ENCODE results near the gene ADAR.

Gene ADAR

DNA sequence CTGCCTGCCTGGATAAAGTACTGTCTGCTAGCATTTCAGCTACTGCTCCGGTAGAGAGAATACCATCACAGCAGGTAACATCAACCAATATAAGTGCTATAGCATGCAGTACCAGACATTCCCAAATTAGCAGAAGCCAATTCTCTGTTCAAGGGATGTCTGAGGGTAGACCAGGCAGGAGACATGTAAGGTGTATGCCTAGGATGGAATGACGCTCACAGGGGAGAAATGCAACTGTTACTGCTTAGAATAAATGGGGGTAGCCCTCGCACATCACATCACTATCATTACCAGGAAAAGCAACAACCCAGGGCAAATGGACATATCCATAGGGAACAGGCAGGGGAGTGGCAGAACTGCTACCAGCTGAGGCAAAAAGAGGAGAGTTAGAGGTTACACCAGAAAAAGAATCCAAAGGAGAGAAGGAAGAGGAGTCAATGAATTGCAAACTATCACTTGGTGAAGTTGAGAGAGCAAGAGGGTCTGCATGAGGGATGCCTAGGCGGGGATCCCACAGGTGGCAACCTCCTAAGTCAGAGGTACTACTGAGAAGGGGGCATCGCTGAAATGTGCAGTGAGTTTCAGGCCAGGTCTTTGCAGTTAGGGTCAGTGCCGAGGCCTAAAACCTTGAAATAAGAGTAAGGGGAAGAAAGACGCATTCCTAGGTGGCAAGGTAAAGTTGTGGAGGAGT is 50.6 kb downstream of the ADAR start:
- ATAC-seq = no peak
- no peak for DNase-seq

- ATAC-seq = no peak
Observed at GRCh38 chr1:154556422-154556821, 51.6 kb downstream of the ADAR start.

GRCh38 chr1:154553056-154554030 is 54.6 kb downstream of the ADAR start:
- DNase-seq = no peak
- no peak for ATAC-seq

More at GRCh38 chr1:154556422-154556821, 51.6 kb downstream of the ADAR start:
- no peak for DNase-seq

GRCh38 chr1:154552036-154552435 is 56.0 kb downstream of the ADAR start:
- no peak for DNase-seq
- ATAC-seq = no peak

DNA sequence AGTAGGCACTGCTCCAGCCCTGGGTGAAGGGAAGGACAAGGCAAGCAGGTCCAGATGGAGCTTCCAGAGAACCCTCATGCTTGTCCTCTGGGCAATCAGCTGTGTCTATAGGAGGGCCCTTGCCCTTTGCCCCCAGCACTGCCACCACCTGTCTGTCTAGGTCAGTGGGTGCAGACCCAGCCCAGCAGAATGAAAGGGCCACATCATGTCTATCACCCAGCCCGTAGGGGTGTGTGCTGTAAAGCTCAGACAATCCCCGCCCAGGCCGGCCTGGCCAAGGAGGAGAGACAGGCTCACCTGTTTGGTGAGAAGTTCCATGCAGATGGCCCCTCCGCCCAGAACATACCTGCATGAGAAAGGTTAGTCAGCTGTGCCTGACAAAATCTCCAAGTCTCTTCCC is 56.5 kb downstream of the ADAR start:
- ATAC-seq (no peak), DNase-seq (no peak)

GRCh38 chr1:154550657-154551056 is 57.3 kb downstream of the ADAR start:
- DNase-seq (no peak), ATAC-seq (no peak)

- DNase-seq = no peak
- ATAC-seq = no peak
Observed at GRCh38 chr1:154550070-154550469, 57.9 kb downstream of the ADAR start.

GRCh38 chr1:154549202-154549770 is 58.7 kb downstream of the ADAR start:
- DNase-seq = no peak

GRCh38 chr1:154548028-154548427 is 60.0 kb downstream of the ADAR start:
- DNase-seq (no peak), ATAC-seq (no peak)

More at GRCh38 chr1:154549202-154549770, 58.7 kb downstream of the ADAR start:
- no peak for ATAC-seq

GRCh38 chr1:154547105-154547732 is 60.8 kb downstream of the ADAR start:
- no peak for DNase-seq
- ATAC-seq = no peak

- ATAC-seq (peak; percentile 78), DNase-seq (peak; percentile 70)
Observed at GRCh38 chr1:154546264-154547063, 61.5 kb downstream of the ADAR start.

- DNase-seq = no peak
- no peak for ATAC-seq
Observed at GRCh38 chr1:154541231-154541630, 66.8 kb downstream of the ADAR start.

DNA sequence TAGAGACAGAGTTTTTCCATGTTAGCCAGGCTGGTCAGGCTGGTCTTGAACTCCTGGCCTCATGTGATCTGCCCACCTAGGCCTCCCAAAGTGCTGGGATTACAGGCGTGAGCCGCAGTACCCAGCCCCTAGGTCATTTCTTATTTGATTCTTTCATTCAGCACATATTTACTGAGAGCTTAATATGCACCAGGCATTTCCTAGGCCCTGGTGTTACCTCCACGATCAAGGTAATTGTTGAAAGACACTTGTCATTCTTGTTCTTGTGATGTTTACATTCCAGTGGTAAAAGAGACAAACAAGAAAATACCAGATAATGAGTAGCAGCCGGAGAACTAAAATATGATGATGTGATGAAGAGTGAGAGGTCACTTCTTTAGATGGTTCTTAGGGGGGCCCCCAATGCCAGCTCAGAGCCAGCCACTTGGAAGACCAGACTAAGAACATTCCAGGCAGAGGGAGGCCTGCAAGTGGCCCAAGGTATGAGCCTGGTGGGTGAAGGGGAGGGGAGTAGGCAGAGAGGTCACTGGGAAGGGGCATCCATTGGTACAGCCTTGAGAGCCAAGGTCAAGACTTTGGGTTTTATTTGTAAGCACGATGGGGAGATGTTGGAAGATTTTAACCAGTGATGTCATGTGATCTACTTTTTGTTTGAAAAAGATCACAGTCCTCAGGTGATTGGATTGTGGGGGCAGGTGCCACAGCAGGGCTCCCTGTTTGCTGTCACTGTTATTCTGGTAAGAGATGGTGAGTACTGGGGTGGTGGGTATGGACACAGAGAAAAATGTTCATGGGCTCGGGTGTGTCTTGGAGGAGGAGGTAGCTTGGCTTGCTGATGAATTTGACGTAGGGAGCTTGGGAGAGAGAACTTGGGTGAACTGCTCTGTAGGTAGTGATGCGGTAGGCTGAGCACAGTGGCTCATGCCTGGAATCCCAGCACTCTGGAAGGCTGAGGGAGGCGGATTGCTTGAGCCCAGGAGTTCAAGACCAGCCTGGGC is 68.2 kb downstream of the ADAR start:
- ATAC-seq (no peak), DNase-seq (no peak)

GRCh38 chr1:154536570-154536969 is 71.4 kb downstream of the ADAR start:
- ATAC-seq = no peak

DNA sequence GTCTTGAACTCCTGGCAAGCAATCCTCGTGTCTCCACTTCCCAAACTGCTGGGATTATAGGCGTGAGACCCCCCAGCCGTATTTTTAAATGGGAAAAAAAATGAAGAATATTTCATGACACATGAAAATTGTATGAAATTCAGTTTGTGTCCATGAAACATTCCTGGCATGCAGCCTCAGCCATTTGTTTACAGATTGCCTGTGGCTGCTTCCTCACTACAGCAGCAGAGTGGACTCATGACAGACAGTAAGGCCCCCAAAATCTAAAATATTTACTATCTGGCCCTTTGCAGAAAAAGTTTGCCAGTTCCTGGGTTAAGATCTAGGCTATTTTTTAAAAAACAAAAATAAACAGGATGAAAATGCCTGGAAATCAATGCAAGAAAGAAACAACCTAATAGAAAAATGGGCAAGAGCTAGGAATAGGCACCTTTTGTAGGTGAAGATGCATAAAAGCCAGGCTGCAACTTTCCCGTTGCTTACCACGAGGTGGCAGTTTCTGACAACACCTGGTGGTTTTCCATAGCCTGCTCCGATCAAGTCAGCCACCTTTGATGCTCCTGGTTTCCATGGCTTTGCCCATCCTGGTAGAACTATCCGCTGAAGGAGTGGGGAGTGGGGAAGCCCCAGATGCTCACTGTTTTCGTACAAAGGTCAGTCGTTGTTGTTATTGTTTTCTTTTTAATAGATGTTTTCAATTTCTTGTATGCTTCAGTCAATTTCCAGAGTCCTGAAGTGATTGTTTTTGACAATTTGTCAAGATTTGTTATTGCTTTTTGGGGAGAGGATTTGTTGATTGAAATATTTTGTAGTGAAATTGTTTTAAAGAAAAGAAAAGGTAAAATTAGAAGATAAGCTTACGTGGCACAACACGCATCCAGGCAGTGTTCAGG is 73.8 kb downstream of the ADAR start:
- no peak for ATAC-seq
- no peak for DNase-seq

More at GRCh38 chr1:154536570-154536969, 71.4 kb downstream of the ADAR start:
- no peak for DNase-seq
